ENCODE results near the gene ADRA2B. TPM values are rescaled to one million over a fixed set of nuclear protein-coding genes. Genes with fewer than 3 reads are reported as not detected.

Gene ADRA2B
- polyA plus RNA-seq, 3 donors: 1.6 TPM; not detected in 2

GRCh38 chr2:96075199-96075771 lies 41.1 kb downstream of the ADRA2B start:
- Mint-ChIP-seq H3K27me3 (ENCODE audit: low read depth in 3 of 3) (peaks cover 6 to 9% (median 7%) of the 10 kb centered on the region in 3 donors), H3K4me3 (no peak overlapping the region), H3K9me3 (peaks cover 0 to 10% (median 6%) of the 10 kb centered on the region in 7 donors), H3K4me1 (no peaks in the 10 kb centered on the region), H3K36me3 (no peaks in the 10 kb centered on the region), H3K27ac (no peak overlapping the region)
- Histone ChIP-seq H2AFZ (ENCODE audit: insufficient read depth, low read depth, low read length, poor library complexity, severe bottlenecking) (no peak overlapping the region), H3K9ac (ENCODE audit: insufficient read depth, low read length, poor library complexity, severe bottlenecking) (no peak overlapping the region), H3K79me2 (ENCODE audit: insufficient read depth, low read length) (no peaks in the 10 kb centered on the region), H3K9me3 (replicated peaks in 1 of 2; ENCODE audit: control insufficient read depth in 1 of 2, insufficient read depth in 1 of 2, low read length in 2 of 2) (no peaks in the 10 kb centered on the region), H3K4me1 (ENCODE audit: control insufficient read depth in 1 of 2, insufficient read depth in 2 of 2, low read length in 2 of 2) (no peaks in the 10 kb centered on the region), H4K20me1 (ENCODE audit: insufficient read depth, low read length) (no peaks in the 10 kb centered on the region), H3K36me3 (replicated peaks in 1 of 2; ENCODE audit: control insufficient read depth in 1 of 2, insufficient read depth in 2 of 2, low read length in 2 of 2) (no peaks in the 10 kb centered on the region), H3K27me3 (ENCODE audit: control insufficient read depth in 2 of 2, insufficient read depth in 2 of 2, low read length in 2 of 2) (no peaks in the 10 kb centered on the region), H3K4me3 (replicated peaks in 1 of 3; ENCODE audit: low read depth in 2 of 3, low read length in 3 of 3) (no peak overlapping the region), H3K4me2 (replicated peaks; ENCODE audit: extremely low read depth, low read length, poor library complexity, severe bottlenecking) (no peak overlapping the region), H3K27ac (ENCODE audit: low read depth in 1 of 2, low read length in 2 of 2) (no peak overlapping the region)
- intact Hi-C loops (cut with micrococcal nuclease): no loop called here
- no peak for DNase-seq
- TF ChIP-seq CTCF (IDR thresholded peaks at IDR 0.05): no peak
- WGBS (ENCODE audit: insufficient coverage): 100% methylated on average over 1 of the region's 2 CpGs

- H4K20me1 ChIP-seq (ENCODE audit: insufficient read depth, low read length): no peaks in the 10 kb centered on the region
- peaks cover 0 to 10% (median 6%) of the 10 kb centered on the region in 7 donors for H3K9me3 Mint-ChIP-seq
- H3K36me3 Mint-ChIP-seq: no peaks in the 10 kb centered on the region
- H3K9ac ChIP-seq (ENCODE audit: insufficient read depth, low read length, poor library complexity, severe bottlenecking): no peak overlapping the region
- TF ChIP-seq CTCF (IDR thresholded peaks at IDR 0.05): no peak
- H3K9me3 ChIP-seq (replicated peaks in 1 of 2; ENCODE audit: control insufficient read depth in 1 of 2, insufficient read depth in 1 of 2, low read length in 2 of 2): no peaks in the 10 kb centered on the region
- no peaks in the 10 kb centered on the region for H3K4me1 ChIP-seq (ENCODE audit: control insufficient read depth in 1 of 2, insufficient read depth in 2 of 2, low read length in 2 of 2)
- intact Hi-C loops (cut with micrococcal nuclease): no loop called here
- no peaks in the 10 kb centered on the region for H3K36me3 ChIP-seq (replicated peaks in 1 of 2; ENCODE audit: control insufficient read depth in 1 of 2, insufficient read depth in 2 of 2, low read length in 2 of 2)
- no peaks in the 10 kb centered on the region for H3K4me1 Mint-ChIP-seq
- no peak overlapping the region for H3K27ac ChIP-seq (ENCODE audit: low read depth in 1 of 2, low read length in 2 of 2)
- 91% methylated on average over 4 of the region's 6 CpGs for WGBS (ENCODE audit: insufficient coverage)
- H3K27ac Mint-ChIP-seq: no peak overlapping the region
- no peak overlapping the region for H3K4me3 ChIP-seq (replicated peaks in 1 of 3; ENCODE audit: low read depth in 2 of 3, low read length in 3 of 3)
- no peak overlapping the region for H3K4me2 ChIP-seq (replicated peaks; ENCODE audit: extremely low read depth, low read length, poor library complexity, severe bottlenecking)
- no peak overlapping the region for H3K4me3 Mint-ChIP-seq
- no peak overlapping the region for H2AFZ ChIP-seq (ENCODE audit: insufficient read depth, low read depth, low read length, poor library complexity, severe bottlenecking)
- no peak for DNase-seq
- no peaks in the 10 kb centered on the region for H3K27me3 ChIP-seq (ENCODE audit: control insufficient read depth in 2 of 2, insufficient read depth in 2 of 2, low read length in 2 of 2)
- no peaks in the 10 kb centered on the region for H3K79me2 ChIP-seq (ENCODE audit: insufficient read depth, low read length)
- peaks cover 6 to 8% (median 7%) of the 10 kb centered on the region in 3 donors for H3K27me3 Mint-ChIP-seq (ENCODE audit: low read depth in 3 of 3)
Observed at GRCh38 chr2:96074156-96074555, 42.2 kb downstream of the ADRA2B start.

Data from CD14-positive monocyte (primary cell).